Stromal cell of bone marrow (primary cell): ENCODE results near the gene INPP4B.

Experiments
- DNase-seq: peaks from one replicate; pipeline ENCODE4 v3.0.0-alpha.2; 2012; ENCODE audit warnings: low read depth

The INPP4B gene

DNA sequence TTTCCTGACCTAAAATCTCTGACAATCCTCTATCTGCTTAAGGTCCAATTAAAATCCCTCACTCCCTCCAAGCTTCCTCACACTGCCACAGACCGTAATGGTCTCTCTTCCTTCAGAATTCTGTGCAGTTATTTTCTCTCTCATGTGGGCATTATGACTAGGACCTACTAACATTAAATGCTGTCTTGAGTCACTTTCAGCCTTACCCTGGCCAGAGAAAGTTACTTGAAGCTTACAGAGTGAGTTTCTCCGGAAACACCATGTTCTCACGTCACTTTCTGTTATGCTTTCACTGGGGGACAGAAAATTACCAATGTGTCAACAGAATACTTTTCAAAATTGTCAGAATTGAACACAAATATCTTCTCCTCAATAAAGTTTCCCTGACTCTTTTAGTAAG is 271.8 kb downstream of the INPP4B start:
- no peak for DNase-seq

DNA sequence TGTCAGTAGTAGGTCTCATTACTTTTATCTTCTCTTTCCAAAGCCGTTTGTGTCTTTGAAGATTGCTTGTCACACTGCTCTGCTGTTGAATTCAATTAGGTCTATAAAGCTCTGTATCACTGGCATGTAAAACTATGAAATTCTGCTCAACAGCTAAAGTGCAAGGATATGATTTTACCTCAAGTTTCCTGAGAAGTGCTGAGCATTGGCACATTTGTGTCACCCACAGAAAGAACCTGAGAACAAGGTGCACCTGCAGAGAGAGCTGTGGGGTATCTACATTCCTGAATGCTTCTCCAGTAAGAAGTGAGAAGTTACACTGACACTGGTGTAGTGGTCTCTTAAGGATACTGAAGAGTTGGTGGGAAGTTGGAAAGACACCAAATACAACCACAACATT is 274.0 kb downstream of the INPP4B start:
- DNase-seq, result no peak

DNA sequence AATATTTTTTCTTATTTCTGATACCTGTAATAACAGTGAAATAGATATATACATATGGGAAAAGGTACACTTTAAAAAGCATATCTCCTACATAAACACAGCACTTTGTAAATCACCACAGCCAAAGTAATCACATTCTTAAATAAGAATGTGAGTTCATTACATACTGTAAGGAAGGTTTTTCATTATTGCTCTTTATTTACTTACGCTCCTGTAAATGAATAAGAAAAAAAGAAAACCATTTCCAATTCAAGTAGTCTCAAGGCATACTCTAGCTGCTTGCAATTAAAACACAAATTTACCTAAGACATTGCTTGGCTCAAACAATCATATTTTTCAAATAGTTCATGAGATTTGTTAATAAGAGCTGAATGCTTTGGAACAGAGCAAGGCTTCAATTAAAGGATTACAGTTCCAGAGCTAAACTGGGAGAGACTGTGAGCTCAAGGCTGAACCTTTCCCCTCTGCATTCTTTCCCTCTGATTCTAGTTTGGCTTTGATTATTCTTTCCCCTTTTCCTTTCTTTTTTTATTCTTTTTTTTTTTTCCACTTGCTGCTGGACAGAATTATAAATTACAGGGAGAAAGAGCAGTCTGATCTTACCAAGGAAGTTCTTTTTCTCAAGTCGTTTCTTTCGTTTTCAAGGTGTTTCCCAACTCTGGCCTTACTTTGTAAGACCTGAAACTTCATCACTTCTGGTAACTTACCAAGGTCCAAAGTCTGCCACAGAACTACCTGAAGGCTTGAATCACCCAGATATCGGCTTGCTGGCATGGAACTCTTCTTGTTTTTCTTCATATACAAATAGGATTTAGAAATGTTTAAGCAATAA is 278.3 kb downstream of the INPP4B start:
- DNase-seq, result no peak

DNA sequence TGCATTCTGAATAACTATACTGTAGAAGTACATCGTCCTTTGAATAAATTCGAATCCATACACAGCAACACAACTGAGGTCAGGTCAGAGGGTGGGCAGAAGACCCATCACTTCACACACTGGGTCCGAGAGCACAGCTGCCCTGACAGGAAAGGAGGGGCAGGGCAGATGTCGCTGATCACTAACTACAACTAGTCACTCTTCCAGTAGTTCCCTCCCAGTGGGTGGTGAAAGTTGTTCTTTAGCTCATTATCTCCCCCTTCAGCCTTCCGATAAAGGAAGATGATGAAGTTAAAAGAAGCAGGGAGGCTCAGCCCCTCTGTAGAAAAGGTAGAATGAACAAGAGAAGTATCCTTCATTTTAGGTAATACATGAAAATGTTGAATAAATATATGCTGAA is 278.9 kb downstream of the INPP4B start:
- no peak for DNase-seq

DNA sequence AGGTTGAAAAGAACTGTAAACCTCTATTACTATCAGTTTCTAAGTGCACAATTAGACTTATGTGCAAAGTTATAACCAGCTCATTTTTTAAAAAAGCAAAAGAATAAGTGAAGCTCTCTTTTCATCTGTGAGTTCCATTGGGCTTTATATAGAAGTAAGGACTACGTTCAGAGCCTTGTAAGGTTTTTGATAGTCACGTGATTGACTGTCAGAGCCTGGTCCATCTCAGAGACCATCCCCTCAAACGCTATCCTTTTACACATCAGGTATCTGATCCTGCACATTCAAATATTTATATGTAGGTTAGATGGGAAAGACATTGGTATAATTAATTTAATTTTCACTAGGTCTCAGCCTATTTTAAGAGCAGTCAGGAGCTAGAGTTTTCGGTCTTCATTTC is 279.3 kb downstream of the INPP4B start:
- DNase-seq, result no peak

DNA sequence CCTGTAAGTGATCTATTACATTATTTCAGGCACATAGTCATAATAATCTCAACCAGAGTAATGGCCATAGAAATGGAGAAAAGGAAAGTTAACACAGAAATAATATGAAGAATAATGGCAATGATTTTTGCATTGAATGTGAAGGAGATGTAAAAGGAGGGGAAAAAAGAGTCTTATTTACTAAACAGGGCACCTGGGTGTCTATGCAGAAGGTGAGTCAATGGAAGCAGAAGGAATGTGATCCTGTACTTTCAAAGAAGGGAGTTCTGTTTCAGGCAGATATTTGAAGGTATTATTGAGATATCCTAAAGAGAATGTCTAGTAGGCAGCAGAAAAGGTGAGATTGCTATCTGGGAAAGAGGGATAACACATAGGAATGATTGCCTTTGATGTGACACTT is 279.9 kb downstream of the INPP4B start:
- no peak for DNase-seq

DNA sequence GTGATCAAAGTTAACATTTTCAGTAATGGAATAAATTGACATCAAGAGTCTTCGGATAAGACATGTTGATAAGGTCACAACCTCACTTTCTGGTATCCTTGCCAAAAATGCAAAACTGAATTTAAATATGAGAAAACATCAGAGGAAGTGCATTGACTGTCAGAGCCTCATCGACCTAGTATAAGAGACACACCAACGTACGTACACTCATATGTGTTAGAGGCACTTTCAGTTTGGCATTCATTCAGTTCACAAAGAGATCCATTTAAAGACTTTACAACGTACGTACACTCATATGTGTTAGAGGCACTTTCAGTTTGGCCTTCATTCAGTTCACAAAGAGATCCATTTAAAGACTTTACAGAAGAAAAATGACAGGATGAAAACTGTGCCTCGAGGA is 280.3 kb downstream of the INPP4B start:
- no peak for DNase-seq

DNA sequence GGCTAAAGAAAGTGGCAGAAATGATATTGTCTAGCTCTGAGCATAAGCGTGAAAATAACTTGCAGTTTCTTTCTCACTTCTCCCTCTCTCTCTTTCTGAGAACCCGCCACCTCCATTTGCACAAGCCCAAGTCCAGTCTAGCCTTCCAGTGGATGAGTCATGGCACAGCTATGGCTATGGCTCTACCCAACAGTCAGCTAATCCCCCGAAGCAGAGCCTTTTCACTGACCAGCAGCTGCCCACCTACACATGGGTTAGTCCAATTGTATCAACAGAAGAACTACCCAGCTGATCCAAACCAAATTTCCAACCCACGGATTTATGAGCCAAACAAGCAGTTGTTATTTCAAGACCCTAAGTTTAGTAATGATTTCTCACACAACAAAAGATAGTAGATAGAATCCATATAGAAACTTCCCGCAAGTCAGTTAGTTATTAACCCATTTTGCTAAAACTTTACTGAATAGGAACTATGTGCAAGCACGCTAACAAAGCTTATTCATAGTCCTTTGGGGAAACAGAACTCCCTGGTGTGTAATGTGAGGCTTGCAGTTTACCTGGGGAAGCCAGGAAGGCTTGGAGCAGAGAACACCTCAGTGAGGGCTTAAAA is 282.3 kb downstream of the INPP4B start:
- no peak for DNase-seq

DNA sequence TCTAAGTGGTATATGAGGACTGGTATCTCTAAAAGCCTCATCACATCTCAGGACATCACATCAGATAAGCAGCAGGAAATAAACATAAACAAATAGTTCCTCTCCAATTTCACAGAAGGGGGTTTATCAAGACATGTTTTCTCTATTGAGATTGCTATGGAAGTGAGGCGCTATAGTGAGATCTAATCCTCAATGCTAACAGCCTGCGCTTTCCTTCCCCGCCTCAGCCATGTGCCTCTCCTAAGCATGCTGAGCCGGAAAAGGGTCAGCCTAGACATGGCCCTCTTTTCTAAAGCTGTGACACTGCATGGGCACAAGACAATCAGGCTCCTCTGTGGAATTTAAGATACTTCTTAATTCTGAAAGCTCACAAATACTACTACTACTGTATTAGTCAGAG is 286.1 kb downstream of the INPP4B start:
- DNase-seq, result no peak

DNA sequence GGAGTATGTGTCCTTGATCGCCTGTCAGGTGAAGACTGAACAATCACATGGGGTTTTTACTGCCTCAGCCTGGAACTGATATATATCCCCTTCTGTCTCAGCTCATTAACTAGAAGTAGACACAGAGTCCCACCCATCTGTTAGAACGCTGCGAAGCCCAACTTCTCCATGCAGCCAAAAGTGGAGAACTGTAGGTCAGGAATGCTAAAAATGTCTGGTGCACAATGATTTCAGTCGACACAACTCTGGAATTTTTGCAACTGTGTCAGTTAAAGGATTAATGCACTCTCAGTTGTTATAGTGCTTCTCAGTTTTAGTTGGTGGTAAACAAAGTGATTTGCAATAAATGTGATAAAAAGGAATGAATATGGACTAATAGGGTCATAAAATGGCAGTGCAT is 287.2 kb downstream of the INPP4B start:
- no peak for DNase-seq

DNA sequence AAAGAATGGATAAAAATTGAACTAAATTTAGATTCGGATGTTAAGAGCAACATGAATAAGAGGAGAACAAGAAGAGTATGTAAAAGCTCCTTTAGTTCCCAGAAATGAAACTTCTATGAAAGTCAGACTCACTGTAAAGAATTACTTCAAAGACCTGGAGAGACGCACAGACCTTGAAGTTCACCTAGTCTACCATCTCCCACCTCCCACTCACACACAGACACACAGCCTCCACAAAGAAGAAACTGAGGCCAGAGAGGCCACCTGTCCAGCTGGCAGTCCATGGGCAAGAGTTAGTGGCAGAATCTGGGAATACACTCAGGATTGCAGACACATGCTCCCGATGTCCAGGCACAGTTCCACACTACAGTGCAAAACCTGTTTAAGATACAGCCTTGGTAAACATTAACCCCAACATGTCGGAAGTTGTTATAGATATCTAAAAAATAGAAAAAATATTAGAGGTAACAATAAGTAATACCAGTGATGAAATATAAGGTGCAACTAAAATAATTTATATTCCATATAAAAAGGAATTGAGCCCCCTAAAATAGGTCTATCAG is 288.8 kb downstream of the INPP4B start:
- no peak for DNase-seq

DNA sequence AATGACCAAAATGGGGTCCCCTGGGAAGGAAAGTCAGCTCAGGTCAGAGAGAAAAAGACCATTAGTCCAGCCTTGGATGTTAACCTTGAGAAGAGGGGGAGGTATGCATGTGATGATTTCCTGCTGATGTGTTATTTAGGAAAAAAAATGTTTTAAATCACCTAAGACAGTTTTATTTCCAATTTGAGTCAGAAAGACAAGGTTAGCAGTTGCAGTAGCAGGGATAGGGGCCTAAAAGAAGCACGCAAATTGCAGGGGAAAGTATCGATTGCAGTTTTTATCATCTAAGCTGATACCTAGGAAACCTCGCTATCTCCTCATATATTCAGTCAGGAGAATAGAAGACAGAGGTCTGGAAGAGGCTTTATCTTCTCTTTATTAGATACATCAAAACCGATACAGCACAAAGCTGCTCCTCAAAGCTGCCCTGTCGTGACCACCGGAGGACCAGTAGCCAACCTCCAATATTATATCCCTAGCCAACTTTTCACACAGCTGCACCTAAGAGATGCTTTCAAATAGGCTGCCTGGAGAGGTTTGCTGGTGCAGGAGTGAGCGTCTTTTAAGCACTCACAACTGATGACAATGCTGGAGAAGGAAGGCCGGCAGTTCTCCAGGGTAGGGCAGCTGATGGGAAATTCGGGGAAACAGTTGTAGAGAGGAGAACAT is 289.4 kb downstream of the INPP4B start:
- no peak for DNase-seq

DNA sequence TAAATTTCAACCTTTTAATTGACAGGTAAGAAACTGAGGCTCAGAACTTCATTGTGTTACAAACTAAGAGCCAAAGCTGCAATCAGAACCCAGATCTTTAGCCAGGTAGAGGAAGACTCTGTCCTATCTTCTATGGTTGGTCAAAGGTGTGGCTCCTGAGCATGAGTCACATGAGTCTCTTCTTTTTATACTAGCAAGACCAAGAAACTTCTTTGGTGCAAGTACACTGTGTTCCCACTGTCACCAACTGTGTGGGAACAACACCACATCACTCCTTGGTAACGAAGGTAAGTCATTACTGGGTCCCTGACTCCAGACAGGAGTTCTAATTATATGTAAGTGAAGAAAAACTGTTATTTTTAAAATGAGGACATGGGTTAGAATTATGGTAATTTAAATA is 290.1 kb downstream of the INPP4B start:
- DNase-seq, result no peak

DNA sequence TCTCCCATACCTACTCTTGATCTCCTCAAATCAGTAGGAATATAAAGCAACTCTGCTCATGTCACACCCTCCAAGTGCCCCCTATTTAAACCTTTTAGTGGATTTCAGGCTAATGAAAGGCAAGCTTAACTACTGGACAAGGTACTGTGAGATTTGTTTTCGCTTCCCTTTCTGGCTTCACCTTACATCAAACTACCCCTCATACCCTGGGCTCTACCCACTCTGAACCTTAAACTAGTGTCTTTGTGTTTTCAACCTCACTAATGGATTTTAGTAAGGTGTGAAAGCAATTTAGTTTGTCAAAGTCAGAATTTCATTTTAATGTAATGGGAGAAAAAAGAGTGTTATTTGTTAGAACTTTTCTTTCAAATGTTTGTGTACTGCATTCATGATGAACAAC is 291.7 kb downstream of the INPP4B start:
- DNase-seq, result no peak

DNA sequence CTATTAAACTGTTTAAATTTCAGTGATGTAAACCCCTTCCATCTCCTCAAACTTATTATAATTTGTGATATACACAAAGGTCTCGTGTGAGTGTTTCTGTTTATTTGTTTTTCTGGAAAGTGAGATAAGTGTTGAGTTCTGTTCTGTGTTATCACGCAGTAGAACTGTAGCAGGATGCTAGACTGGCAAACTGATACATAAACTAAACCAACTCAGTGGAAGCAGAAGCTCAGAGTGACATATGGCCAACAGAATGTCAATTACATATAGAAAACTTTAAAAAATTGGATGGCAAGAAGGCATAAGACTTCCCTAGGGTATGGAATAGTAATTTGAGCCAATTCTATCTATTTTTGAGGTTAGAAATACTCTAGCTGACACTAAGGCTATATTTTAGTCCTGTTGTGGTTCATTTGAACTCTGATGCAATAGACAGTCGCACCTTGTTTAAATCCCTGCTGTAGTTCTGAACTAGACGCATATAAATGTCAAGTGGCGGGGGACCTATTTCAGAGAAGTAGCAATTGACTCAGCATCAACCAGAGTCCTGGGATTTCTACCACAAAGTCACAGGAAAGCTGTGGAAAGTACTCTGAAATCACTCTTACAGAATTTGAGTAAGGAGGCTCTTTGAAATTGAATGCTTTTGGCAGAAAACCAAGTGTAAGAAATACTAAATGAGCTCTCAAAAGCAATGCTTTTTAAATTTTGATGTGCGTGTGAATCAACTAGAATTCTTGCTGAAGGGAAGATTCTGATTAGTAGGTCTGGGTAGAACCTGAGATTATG is 294.4 kb downstream of the INPP4B start:
- DNase-seq, result no peak

DNA sequence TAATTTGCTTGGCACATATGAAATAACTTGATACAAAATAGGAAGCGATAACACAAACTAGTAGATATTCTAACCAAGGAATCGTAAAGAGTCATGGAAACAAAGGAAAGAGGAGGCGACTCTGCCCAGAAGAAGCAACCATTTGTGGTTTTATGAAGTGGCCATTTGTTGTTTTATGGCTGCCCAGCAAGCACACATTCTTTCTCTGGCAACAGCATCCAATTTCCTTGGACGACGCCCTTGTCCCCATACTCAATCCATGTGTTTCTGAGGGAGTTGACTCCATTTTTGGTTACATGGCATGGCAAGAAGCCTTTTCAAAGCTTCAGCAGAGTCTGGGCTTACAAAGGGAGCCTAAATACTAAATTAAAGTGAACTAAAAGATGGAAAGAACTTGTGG is 295.1 kb downstream of the INPP4B start:
- no peak for DNase-seq

DNA sequence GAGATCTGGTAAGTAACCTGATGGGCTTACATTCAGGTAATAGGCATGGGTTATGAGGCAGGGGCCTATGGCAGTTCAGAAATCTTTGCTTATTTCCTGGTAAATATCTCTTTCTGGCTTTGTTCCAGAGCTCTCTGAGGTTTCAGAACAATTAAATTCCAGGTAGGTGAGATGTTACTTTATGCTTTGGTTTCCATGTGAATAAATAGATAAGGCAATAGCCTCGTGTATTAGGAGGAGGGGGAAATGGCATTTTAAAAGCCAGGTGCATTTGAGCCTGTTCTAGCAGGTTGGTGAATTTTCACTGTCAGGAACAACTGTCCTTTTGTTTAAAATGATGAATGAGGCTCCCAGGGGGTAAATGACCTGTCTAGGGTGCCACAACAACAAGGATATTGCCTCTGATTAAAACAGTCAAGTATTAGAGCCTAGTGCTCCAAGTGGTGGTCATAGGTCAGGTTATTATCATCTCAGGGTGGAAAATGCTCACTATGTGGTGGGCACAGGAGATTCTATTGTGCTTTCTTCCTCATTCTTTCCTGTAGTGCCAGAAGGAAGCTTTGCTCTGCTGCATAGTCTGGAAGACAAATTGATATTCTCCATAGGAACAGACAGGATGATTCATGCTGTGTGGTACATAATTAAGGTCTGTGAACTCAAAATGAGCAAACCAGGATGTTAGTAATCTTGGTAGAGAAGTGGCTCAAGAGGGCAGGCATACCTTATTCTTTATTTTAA is 296.2 kb downstream of the INPP4B start:
- peak; percentile 56 for DNase-seq

DNA sequence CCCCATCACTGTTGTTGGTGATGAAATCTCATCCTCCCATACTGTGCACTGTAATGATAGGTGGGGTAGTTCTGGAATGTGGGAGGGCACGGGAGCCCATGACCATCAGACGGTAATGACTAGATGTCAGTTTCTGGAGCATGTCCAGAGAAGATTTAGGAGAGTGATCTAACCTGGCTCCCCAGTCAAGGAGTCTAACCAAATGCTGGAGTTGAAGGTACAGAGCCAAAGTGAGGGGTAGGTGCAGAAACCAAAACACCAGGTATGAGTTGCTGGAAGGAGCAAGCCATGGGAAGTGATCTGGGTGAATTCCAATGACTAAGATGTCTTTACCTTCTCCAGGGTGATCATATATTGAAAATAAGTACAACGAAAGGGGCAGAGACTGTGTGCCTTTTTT is 296.9 kb downstream of the INPP4B start:
- DNase-seq, result no peak

DNA sequence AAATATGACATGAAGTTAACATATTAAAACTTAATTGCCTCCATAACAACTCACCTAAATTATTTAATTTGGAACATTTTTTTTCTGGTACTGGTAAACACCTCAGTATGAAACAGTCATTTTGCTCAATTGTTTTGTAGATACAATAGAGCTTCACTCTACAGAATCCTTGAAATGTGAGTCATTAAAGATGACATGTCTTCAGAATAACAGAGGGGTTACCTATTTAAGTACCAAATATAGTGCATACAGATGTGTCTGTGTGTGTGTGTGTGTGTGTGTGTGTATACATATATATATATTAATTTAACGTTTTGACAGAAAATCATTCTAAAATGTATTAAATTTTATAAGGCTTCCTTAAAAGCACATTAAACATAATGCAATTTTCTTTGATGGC is 297.6 kb downstream of the INPP4B start:
- no peak for DNase-seq

DNA sequence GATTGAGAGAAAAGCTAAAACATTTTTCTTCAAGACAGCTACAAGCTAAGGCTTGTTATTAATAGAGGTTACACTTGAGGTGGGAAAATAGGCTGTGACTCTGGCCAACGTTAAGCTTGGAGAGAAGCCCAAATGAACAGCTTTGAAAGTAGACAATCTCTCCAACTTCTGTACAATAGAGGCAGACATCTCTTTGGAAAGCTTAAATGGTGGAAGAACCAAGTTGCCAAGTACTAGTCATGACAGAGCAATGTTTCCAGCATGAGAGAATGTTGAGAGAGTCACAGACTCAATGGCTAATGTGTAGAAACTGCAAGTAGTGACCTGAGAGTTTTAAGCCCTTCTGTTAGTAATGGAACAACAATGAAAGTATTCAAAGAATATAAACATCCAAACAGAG is 298.1 kb downstream of the INPP4B start:
- no peak for DNase-seq

DNA sequence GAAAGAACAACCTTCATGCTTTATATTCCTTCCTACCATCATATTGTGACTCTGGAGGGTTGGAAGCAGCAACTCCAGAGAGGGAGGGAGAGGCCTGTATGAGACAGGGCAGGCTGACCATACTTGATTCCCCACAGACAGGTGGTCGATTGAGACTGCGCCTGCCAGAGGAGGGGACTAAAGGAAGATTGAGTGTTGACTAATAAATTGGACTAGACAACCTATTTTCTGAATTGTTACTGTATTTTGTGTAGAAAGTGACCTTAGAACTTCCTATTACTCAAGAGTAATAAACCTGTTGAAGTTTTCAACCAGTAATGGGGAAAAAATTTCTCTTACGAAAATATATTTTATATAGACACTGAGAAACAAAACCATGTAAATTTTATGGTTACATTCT is 301.5 kb downstream of the INPP4B start:
- no peak for DNase-seq

DNA sequence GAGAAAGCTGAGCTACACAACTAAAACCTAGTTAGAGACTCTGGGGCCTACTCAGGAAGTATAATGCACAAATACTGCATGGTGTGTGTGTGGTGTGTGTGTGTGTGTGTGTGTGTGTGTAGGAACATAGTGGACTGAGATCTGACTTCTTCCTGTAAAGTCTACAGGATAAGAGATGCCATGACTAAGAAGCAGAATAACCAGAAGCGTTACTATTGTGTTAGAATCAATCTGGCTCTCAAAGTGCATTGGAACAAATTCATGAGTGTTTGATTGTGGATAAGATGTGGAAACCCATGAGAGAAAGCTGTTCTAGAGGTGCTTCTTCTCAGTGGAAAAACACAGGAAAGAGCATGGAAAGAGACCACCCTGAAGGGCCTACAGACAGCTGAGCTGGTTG is 302.1 kb downstream of the INPP4B start:
- DNase-seq, result no peak
